Stimulated activated CD8-positive, alpha-beta memory T cell treated with anti-CD3 and anti-CD28 coated beads, Interleukin-4, amount 100 ng/mL, for 48 hours (primary cell): ENCODE data around the gene SLC6A7.

Experiments used
- DNase-seq: peaks from one replicate; pipeline ENCODE4 v3.0.0-alpha.2; 2020

The SLC6A7 gene

GRCh38 chr5:150175076-150175475 lies 14.8 kb upstream of the SLC6A7 start:
- no peak for DNase-seq

- DNase-seq: no peak
These were observed 14.3 kb upstream of the SLC6A7 start for GRCh38 chr5:150175536-150175935.

GRCh38 chr5:150176745-150177477 lies 13.0 kb upstream of the SLC6A7 start:
- no peak for DNase-seq

GRCh38 chr5:150177721-150178120 lies 12.1 kb upstream of the SLC6A7 start:
- DNase-seq: no peak

GRCh38 chr5:150178262-150178661 lies 11.6 kb upstream of the SLC6A7 start:
- no peak for DNase-seq

GRCh38 chr5:150179019-150179620 lies 10.7 kb upstream of the SLC6A7 start:
- no peak for DNase-seq

GRCh38 chr5:150180241-150181026 lies 9.4 kb upstream of the SLC6A7 start:
- no peak for DNase-seq

GRCh38 chr5:150181027-150181426 lies 8.8 kb upstream of the SLC6A7 start:
- DNase-seq: no peak

- no peak for DNase-seq
These were observed 7.9 kb upstream of the SLC6A7 start for GRCh38 chr5:150181766-150182545.

- no peak for DNase-seq
These were observed 7.1 kb upstream of the SLC6A7 start for GRCh38 chr5:150182774-150183173.

- no peak for DNase-seq
These were observed 6.4 kb upstream of the SLC6A7 start for GRCh38 chr5:150183436-150183835.

- no peak for DNase-seq
These were observed 5.9 kb upstream of the SLC6A7 start for GRCh38 chr5:150184006-150184405.

- DNase-seq: no peak
These were observed 4.6 kb upstream of the SLC6A7 start for GRCh38 chr5:150184990-150185912.

GRCh38 chr5:150186137-150186536 lies 3.7 kb upstream of the SLC6A7 start:
- DNase-seq: no peak

- no peak for DNase-seq
These were observed 3.0 kb upstream of the SLC6A7 start for GRCh38 chr5:150186897-150187296.

- DNase-seq: no peak
These were observed 1.6 kb upstream of the SLC6A7 start for GRCh38 chr5:150188146-150188842.

- DNase-seq: no peak
These were observed 536 bp upstream of the SLC6A7 start for GRCh38 chr5:150189326-150189725.

- no peak for DNase-seq
These were observed 679 bp downstream of the SLC6A7 start for GRCh38 chr5:150190503-150190979.

GRCh38 chr5:150190987-150191386 lies 1.1 kb downstream of the SLC6A7 start:
- DNase-seq: no peak

GRCh38 chr5:150192462-150192861 lies 2.6 kb downstream of the SLC6A7 start:
- DNase-seq: no peak
